Activated T-cell treated with anti-CD3 and anti-CD28 coated beads, Interleukin-2, amount 50 U/mL, for 48 hours (primary cell): ENCODE measurements around the gene CCT5.

Experiments used
- DNase-seq, 2 experiments: peaks; one replicate each; pipeline ENCODE4 v3.0.0-alpha.2; 2020

The CCT5 gene

DNA sequence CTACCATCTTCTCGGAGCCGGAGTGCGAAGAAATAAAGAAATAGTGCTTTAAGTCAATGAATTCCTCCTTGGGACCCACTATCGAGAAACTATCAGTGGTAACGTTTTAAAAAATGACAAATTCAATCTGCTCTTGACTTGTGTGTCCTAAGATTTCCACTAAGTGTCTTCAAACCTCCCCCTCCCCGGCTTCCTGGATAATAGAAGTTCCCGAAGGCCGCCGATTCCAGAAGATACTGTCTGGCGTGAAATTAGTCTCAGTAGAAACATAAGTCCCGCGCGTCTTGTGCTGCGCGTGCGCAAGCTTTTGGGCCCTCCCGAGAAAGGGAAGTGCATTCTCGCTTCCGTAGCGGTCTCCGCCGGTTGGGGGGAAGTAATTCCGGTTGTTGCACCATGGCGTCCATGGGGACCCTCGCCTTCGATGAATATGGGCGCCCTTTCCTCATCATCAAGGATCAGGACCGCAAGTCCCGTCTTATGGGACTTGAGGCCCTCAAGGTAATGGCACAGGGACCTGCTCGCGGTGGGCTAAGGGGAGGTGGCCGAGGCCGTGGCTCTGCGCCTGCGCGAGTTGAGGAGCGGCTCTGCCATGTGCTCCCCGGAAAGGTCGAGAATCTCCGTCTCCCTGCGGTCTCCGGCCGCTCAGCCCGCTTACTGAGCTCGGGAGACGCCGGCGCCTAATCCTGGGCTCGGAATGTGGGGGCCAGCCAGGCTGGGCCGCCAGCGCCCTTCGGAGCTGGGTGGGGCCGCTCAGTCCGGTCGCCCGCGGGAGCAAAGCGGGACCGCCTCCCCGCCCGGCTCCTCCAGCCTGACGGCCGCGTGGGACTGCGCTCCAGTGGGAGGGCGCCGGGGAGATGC lies at the start of gene CCT5:
Gene CCT5 (plus strand): TSS at position 333 of the 858 bp plus-strand sequence. CDS start 61 bp downstream, at position 394.
- peak; percentile 91 to 92 for DNase-seq

DNA sequence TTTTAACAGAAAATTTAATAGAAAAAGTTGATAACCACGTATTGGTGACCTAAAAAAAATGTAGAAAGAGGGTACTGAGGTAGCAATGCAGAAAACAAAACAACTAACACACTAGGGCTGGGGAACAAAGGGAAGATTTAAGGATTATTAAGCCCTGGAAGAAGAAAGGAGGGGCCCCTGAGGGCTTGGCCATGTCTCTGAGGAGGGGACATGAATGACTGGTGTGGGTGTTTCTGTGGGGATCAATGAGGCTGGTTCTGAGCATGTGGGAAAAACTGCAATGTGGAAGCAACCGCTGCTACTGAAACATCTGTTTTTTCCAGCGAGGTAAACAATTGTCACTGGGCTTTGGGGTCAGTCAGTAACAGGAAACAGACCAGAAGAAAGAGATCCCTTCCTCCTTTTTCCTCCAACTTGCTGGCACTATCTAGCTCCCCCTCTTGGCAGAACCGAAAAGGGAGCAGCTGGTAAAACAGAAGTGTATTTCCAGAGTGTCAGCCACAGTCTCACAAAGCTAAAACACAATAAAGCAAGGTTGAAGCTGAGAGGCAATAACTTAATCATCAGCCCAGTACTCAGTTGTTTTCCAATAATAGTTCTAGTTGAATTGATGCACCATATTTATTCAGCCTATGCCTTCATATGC lies 48.7 kb upstream of the CCT5 start:
- no peak for DNase-seq

DNA sequence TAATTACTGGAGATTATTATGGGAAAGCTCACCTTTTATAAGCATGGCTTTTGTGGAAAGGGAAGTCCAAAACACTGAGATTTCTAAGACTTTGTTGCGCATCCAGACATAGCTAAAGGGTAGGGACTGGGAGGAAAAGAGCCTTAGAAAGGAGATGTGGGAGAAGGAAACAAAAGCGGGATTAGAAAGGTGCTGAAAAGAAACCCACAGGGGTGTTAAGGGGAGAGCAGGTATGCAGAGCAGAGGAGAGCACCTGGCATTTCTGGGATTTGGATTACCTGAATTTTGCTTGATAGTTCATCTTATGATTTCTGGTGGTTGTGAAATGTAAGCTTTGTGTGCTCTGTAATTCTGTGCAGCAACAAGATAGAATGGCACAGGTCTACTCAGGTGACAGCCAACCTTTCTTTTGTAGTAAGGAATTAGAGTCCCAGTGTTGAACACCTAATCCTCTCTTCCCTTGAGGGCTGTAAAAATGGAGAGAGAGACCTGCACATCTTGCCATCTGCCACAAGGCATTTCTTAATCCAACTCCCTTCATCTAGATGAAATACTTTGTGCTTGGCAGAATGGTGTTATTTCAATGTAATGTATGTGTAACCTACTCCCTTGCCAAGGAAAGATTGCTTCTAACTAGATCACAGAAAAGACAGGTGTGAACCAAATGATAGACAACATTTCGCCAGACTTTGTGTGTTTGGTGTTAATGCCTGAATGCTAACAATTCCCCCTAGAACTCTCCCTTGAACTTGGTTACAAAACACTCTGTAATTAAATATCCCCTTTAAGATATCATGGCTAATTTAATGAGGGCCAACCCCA lies 47.8 kb upstream of the CCT5 start:
- no peak for DNase-seq

- DNase-seq, result no peak
These were observed 41.1 kb upstream of the CCT5 start for GRCh38 chr5:10209004-10209403.

GRCh38 chr5:10213316-10213715 lies 36.8 kb upstream of the CCT5 start:
- DNase-seq, result no peak

DNA sequence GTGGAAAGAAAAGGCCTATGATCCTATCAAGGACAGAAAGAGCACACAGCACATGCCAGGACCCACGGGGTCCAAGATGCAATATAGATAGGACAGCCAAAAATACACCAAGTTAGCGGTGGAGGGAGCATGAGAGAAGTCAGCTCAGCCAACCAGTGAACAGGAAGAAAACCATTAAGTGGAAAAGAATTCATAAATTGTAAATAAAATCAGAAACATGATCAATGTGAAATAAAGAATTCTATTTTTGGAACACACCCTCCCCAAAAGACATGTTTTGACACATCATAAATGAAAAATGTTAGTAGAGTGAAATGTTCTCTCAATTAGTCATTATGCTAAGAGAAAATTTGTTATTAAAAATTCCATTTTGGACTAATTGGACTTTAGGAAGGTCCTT lies 36.0 kb upstream of the CCT5 start:
- DNase-seq, result no peak

- DNase-seq, result no peak
These were observed 34.7 kb upstream of the CCT5 start for GRCh38 chr5:10215366-10215765.

DNA sequence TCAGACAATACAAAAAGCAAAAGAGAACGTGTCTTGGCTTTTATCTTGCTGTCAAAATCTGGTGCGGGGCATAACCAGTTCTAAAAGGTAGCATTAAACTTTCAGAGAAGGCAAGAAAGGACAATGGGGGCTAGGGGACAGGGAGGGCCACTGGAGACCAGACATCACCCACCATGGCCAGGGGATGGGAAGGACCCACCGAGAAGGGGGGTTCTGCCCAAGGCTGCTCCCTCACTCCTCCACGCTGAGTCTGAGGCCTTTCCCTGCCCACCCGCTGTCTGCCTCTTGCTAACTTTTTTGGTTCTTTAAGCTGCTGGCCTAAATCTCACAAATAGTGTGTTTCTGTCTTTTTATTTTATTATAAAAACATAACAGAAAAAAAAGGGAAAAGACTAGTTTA lies 34.0 kb upstream of the CCT5 start:
- DNase-seq, result no peak

DNA sequence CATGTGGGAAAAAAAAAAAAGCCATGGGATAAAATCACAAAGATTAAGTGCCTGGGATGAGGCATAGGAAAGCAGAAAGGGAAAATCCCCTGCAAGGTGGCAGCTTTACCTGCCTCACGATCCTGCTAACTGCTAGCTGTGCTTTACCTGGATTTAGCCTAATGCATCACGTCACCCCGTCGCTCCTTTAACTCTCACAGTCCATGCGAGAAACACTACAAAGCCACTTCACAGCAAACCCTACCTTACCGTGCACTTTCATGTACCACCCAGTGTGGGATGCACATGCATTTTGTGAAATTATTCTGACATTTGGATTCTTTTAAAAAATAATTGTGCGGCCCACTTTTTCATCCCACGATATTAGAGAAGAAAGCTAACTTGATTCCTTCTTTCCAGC lies 31.4 kb upstream of the CCT5 start:
- no peak for DNase-seq

- no peak for DNase-seq
These were observed 31.0 kb upstream of the CCT5 start for GRCh38 chr5:10219068-10219467.

- DNase-seq, result no peak
These were observed 29.8 kb upstream of the CCT5 start for GRCh38 chr5:10220248-10220647.

GRCh38 chr5:10222326-10222725 lies 27.8 kb upstream of the CCT5 start:
- no peak for DNase-seq

GRCh38 chr5:10227379-10227778 lies 22.7 kb upstream of the CCT5 start:
- no peak for DNase-seq

DNA sequence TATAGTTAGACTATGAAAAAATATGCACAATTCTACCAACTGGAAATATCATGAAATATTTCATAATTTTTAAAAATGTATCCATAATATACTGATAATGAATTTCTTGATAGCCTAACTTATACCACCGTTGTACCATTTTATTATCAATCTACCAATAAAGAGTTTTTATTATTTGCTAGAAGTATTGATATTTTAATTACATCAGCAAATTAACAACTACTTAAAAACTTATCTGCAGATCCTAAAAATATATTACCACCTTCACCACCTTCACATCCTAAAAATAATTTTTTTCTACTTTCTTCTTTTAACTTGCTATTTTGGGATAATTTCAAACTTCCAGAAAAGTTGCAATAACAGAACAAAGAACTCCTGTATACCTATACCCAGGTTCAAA lies 21.8 kb upstream of the CCT5 start:
- DNase-seq, result no peak

- DNase-seq, result no peak
These were observed 20.6 kb upstream of the CCT5 start for GRCh38 chr5:10229306-10230048.

DNA sequence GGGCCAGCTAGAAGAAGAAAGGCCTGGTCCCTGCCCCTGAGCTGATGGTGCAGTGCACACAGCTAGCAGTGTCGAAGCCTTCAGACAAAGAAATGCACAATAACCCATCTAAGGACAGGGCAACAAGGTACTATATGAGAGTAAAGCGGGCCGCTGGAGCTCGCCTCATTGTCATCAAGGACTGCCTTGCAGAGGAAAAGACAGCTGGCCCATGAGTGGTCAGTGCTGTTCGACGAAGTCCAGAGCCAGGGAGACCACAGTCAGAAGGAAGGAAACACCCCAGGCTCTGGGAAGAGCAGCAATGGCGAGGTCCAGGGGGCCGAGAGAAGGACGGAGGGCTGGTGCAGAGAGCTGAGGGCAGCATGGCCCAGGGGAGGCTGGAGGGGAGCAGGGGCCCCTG lies 17.7 kb upstream of the CCT5 start:
- no peak for DNase-seq

GRCh38 chr5:10233011-10233410 lies 17.1 kb upstream of the CCT5 start:
- no peak for DNase-seq

DNA sequence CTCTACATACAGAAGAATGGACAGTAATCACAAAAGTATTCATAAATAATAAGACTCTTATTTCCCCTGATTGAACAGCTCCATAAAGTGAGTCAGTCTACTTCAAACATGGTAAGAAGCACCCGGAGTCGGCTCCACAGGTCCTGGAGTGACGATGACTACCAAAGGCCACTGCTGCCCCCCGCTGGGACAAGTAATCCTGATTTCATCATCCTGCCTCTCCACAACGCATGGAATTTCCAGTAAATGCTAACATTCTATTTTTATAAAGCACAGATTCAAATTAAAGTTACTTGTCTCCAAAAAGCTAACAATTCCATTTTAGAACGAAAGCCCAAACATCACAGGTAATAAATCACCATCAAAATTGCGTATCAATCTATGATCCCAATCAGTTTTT lies 16.6 kb upstream of the CCT5 start:
- DNase-seq, result no peak

GRCh38 chr5:10235350-10235749 lies 14.7 kb upstream of the CCT5 start:
- no peak for DNase-seq

DNA sequence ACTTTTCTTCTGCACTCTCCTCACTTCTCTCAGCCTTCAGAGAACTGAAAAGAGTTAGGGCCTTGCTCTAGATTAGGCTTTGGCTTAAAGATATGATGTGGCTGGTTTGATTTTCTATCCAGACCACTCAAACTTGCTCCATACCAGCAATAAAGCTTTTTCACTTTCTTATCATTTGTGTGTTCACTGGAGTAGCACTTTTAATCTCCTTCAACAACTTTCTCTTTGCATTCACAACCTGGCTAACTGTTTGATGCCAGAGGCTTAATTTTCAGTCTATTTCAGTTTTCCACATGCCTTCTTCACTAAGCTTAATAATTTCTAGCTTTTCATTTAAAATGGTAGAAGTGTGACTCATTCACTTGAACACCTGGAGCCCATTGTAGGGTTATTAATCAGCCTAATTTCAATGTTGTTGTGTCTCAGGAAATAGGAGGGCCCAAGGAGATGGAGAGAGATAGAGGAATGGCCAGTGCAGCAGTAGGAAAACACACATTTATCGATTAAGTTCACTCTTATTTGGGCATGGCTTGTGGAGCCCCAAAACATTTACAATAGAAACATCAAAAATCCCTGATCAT lies 6.3 kb upstream of the CCT5 start:
- DNase-seq, result no peak

DNA sequence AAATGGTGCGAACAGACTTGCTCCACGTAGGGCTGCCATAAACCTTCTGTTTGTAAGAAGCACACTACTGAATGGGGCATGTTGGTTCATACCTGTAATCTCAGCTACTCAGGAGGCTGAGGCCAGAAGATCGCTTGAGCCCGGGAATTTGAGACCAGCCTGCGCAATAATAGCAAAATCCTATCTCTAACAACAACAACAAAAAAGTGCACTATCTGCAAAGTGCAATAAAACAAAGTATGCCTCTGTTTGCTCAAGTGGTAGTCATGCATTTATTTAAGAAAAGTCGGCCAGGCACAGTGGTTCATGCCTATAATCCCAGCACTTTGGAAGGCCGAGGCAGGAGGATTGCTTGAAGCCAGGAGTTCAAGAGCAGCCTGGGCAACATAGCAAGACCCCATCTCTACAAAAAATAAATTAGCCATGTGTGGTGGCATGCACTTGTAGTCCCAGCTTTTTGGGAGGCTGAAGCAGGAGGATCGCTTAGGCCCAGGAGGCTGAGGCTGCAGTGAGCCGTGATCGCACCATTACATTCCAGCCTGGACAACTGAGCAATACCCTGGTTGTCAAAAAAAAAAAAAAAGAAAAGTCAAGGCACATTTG lies 5.6 kb upstream of the CCT5 start:
- no peak for DNase-seq

GRCh38 chr5:10246761-10247160 lies 3.3 kb upstream of the CCT5 start:
- no peak for DNase-seq
